Liver (tissue), 9 donors: ENCODE data around the gene LARGE1. TPM values are rescaled to one million over a fixed set of nuclear protein-coding genes. Genes with fewer than 3 reads are reported as not detected.
A peak's percentile ranks its signal among the peaks of the same experiment; 100 is the strongest.

Experiments used
- DNase-seq: peaks from one replicate; pipeline ENCODE4 v3.0.0-alpha.2; 2017; ENCODE audit warnings: low spot score
- H3K27ac ChIP-seq, 2 donors: one replicate each; pipeline ENCODE4 v1.7.0; 2013; ENCODE audit warnings: inconsistent platforms in 2 of 2, low read length in 2 of 2, control low read depth in 1 of 2, low read depth in 1 of 2, mild to moderate bottlenecking in 1 of 2
- H3K27me3 ChIP-seq, 4 donors: one replicate each; pipeline versions ENCODE4 v1.6.1 to v1.7.0; 2013; ENCODE audit warnings: low read length in 3 of 4, inconsistent platforms in 1 of 4, mild to moderate bottlenecking in 1 of 4, moderate library complexity in 1 of 4; ENCODE audit not compliant: control insufficient read depth in 4 of 4, insufficient read depth in 4 of 4
- H3K36me3 ChIP-seq, 4 donors: one replicate each; pipeline versions ENCODE4 v1.6.1 to v1.7.0; 2013; ENCODE audit warnings: low read length in 3 of 4, mild to moderate bottlenecking in 3 of 4, low read depth in 1 of 4, moderate library complexity in 1 of 4; ENCODE audit not compliant: control insufficient read depth in 4 of 4, insufficient read depth in 3 of 4
- H3K4me1 ChIP-seq, 4 donors: one replicate each; pipeline versions ENCODE4 v1.6.1 to v1.7.0; 2013; ENCODE audit warnings: low read length in 3 of 4, mild to moderate bottlenecking in 3 of 4, moderate library complexity in 1 of 4; ENCODE audit not compliant: control insufficient read depth in 4 of 4, insufficient read depth in 4 of 4
- H3K4me3 ChIP-seq, 3 donors: one replicate each; pipeline versions ENCODE4 v1.6.1 to v1.7.0; 2013; ENCODE audit warnings: low read length in 3 of 3, control low read depth in 1 of 3, low read depth in 1 of 3, mild to moderate bottlenecking in 1 of 3
- H3K9ac ChIP-seq, 2 donors: one replicate each; pipeline ENCODE4 v1.7.0; 2013; ENCODE audit warnings: low read length in 2 of 2, mild to moderate bottlenecking in 2 of 2, moderate library complexity in 2 of 2, control low read depth in 1 of 2, low read depth in 1 of 2
- H3K9me3 ChIP-seq, 4 donors: one replicate each; pipeline versions ENCODE4 v1.6.1 to v1.7.0; 2013; ENCODE audit warnings: low read length in 3 of 4; ENCODE audit not compliant: control insufficient read depth in 4 of 4
- EGR1 ChIP-seq, 2 donors: IDR thresholded peaks; 2 replicates each; pipeline ENCODE4 v1.6.1; 2016 to 2018; ENCODE audit warnings: antibody characterized with exemption in 2 of 2, low read depth in 2 of 2
- FOXA1 ChIP-seq: IDR thresholded peaks from 2 replicates; pipeline ENCODE4 v1.6.1; 2016; ENCODE audit warnings: antibody characterized with exemption
- FOXA2 ChIP-seq: IDR thresholded peaks from 2 replicates; pipeline ENCODE4 v1.6.1; 2016; ENCODE audit warnings: antibody characterized with exemption
- GABPA ChIP-seq, 2 donors: IDR thresholded peaks in 1 of 2; conservative IDR thresholded peaks in 1 of 2; 2 replicates each; pipeline ENCODE4 v1.6.1; 2016; ENCODE audit warnings: antibody characterized with exemption in 2 of 2, mild to moderate bottlenecking in 1 of 2, moderate library complexity in 1 of 2
- HNF4A ChIP-seq, 2 donors: conservative IDR thresholded peaks; 2 replicates each; pipeline ENCODE4 v1.6.1; 2016; ENCODE audit warnings: antibody characterized with exemption in 2 of 2, mild to moderate bottlenecking in 2 of 2
- HNF4G ChIP-seq: IDR thresholded peaks from 2 replicates; pipeline ENCODE4 v1.6.1; 2016; ENCODE audit warnings: antibody characterized with exemption
- JUND ChIP-seq, 2 donors: IDR thresholded peaks; 2 replicates each; pipeline ENCODE4 v1.6.1; 2016; ENCODE audit warnings: antibody characterized with exemption in 2 of 2
- NR2F2 ChIP-seq: IDR thresholded peaks from 2 replicates; pipeline ENCODE4 v1.6.1; 2016; ENCODE audit warnings: antibody characterized with exemption
- RAD21 ChIP-seq, 2 donors: IDR thresholded peaks; 2 replicates each; pipeline ENCODE4 v1.6.1; 2016; ENCODE audit warnings: antibody characterized with exemption in 2 of 2, mild to moderate bottlenecking in 2 of 2
- RXRA ChIP-seq, 2 donors: IDR thresholded peaks; 2 replicates each; pipeline ENCODE4 v1.6.1; 2017 to 2018; ENCODE audit warnings: antibody characterized with exemption in 2 of 2, mild to moderate bottlenecking in 1 of 2
- SP1 ChIP-seq: IDR thresholded peaks from 2 replicates; pipeline ENCODE4 v1.6.1; 2018; ENCODE audit warnings: antibody characterized with exemption, mild to moderate bottlenecking
- TAF1 ChIP-seq: conservative IDR thresholded peaks from 2 replicates; pipeline ENCODE4 v1.6.1; 2016; ENCODE audit warnings: antibody characterized with exemption, mild to moderate bottlenecking
- YY1 ChIP-seq: IDR thresholded peaks from 2 replicates; pipeline ENCODE4 v1.6.1; 2016; ENCODE audit warnings: antibody characterized with exemption, mild to moderate bottlenecking
- WGBS: extraction: QIAGEN DNeasy Blood & Tissue Kit; methylation state at CpG from one replicate; pipeline ENCODE4 v1.1.7; 2013; 5-methylcytosine and 5-hydroxymethylcytosine counted together
- polyA plus RNA-seq, 2 donors: library from polyadenylated mRNA; stranded (reverse) in 1 of 2; unstranded in 1 of 2; fragments of 200-250 nt in 1 of 2; fragments of >200 nt in 1 of 2; fragmentation: Nextera tagmentation in 1 of 2; extraction: Ambion mirVana in 1 of 2; gene quantifications; one replicate each; pipeline versions ENCODE4 v1.2.1 to v1.2.3, GENCODE V29; 2013 to 2015
- total RNA-seq, 2 donors: library from RNA; depleted of rRNA; stranded (reverse); fragments of >200 nt; gene quantifications; one replicate each; pipeline ENCODE4 v1.2.3, GENCODE V29; 2014
- TF ChIP-seq, protein P1 (sequence below): fragments of 150-350 bp; IDR thresholded peaks from 2 replicates; pipeline ENCODE4 v1.5.1; 2017; ENCODE audit warnings: improper control_type of control experiment, low read depth, low read length; ENCODE audit not compliant: missing input control
- TF ChIP-seq, protein P2 (sequence below): IDR thresholded peaks from 2 replicates; pipeline ENCODE4 v1.6.1; 2016; ENCODE audit warnings: antibody characterized with exemption
- TF ChIP-seq, protein P3 (sequence below): IDR thresholded peaks from 2 replicates; pipeline ENCODE4 v1.6.1; 2016; ENCODE audit warnings: antibody characterized with exemption
- TF ChIP-seq, protein P4 (sequence below): IDR thresholded peaks from 2 replicates; pipeline ENCODE4 v1.6.1; 2016; ENCODE audit warnings: antibody characterized with exemption
- TF ChIP-seq, protein P5 (sequence below): IDR thresholded peaks from 2 replicates; pipeline ENCODE4 v1.6.1; 2016; ENCODE audit warnings: antibody characterized with exemption, mild to moderate bottlenecking
- donor health status: healthy.
- donor health status: healthy.
- donor health status: healthy.
- donor health status: healthy.
- donor health status: healthy.

Gene LARGE1
- total and polyA plus RNA-seq, 4 donors, result 2.3 to 14.1 (median 5.7) TPM

DNA sequence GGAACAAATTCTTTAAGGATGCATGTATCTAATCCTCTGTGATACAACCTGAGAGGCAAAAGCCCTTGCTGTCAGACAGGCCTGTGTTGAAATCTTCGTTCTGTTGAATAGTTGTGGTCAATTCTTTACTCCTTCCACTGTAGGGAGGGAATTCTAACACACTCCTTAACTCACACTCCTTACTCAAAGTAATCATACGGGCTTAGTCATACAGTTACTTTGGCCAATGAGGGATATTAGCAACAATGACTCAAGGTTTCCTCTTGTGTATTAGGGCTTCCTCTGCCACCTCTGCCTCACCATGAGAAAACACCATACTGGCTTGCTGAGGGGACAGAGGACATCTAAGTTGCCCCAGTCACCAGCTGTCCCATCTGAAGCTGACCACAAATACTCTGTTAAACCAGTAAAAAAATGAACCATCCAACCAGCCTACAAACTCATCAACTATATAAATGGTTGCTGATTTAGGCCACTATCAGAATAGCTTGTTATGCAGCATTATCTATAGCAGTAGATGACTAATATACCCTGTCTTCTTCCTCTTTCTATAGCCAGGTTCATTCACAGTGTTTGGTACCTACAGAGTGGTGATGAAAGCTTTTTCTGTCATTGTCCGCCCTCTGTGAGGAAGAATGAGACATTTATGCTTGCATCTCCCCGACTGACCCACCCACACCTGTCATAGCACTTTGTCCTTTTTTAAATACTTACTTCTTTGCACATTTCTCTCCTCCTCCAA, 539.3 kb downstream of the LARGE1 start:
- H3K27me3 ChIP-seq, result no peaks in the 10 kb centered on the region
- no peak overlapping the region for H3K9ac ChIP-seq
- WGBS, result 81% methylated on average over 4 of the region's 4 CpGs
- H3K4me3 ChIP-seq, result no peak overlapping the region
- H3K27ac ChIP-seq, result no peak overlapping the region
- DNase-seq, result no peak
- TF ChIP-seq, protein P1, sequence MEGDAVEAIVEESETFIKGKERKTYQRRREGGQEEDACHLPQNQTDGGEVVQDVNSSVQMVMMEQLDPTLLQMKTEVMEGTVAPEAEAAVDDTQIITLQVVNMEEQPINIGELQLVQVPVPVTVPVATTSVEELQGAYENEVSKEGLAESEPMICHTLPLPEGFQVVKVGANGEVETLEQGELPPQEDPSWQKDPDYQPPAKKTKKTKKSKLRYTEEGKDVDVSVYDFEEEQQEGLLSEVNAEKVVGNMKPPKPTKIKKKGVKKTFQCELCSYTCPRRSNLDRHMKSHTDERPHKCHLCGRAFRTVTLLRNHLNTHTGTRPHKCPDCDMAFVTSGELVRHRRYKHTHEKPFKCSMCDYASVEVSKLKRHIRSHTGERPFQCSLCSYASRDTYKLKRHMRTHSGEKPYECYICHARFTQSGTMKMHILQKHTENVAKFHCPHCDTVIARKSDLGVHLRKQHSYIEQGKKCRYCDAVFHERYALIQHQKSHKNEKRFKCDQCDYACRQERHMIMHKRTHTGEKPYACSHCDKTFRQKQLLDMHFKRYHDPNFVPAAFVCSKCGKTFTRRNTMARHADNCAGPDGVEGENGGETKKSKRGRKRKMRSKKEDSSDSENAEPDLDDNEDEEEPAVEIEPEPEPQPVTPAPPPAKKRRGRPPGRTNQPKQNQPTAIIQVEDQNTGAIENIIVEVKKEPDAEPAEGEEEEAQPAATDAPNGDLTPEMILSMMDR, result no peak
- TF ChIP-seq GABPA (IDR thresholded peaks at IDR 0.05 in 1 of 2, conservative IDR thresholded peaks at IDR 0.05 in 1 of 2) (no peak), JUND (IDR thresholded peaks at IDR 0.05) (no peak), EGR1 (IDR thresholded peaks at IDR 0.05; ENCODE audit: low read depth in 2 of 2) (no peak), HNF4G (no peak)
- TF ChIP-seq, protein P2, sequence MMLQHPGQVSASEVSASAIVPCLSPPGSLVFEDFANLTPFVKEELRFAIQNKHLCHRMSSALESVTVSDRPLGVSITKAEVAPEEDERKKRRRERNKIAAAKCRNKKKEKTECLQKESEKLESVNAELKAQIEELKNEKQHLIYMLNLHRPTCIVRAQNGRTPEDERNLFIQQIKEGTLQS, result no peak
- H3K36me3 ChIP-seq, result no peaks in the 10 kb centered on the region
- H3K4me1 ChIP-seq, result peaks cover 1 to 28% (median 19%) of the 10 kb centered on the region in 4 donors
- no peaks in the 10 kb centered on the region for H3K9me3 ChIP-seq

DNA sequence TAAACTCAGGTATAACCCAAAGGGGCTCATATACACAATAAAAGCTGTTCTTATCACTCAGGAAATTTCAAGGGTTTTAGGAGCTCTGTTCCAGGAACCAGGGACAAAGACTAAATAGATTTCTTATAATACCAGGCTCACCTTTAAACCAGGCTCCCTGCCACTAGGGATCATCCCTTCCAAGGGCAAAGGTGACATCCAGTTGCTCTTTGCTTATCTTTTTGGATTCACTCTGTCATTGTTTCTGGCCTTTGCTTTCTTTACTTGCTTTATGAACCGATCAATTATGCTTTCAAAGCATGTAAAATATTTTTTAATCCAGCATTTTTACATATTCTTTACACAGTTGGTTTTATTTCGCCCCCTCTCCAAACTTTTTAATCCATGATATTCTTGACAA, 540.4 kb downstream of the LARGE1 start:
- Histone ChIP-seq H3K27me3 (no peaks in the 10 kb centered on the region), H3K9me3 (no peaks in the 10 kb centered on the region), H3K4me1 (peaks cover 1 to 28% (median 19%) of the 10 kb centered on the region in 4 donors), H3K4me3 (no peak overlapping the region), H3K9ac (no peak overlapping the region), H3K36me3 (no peaks in the 10 kb centered on the region), H3K27ac (no peak overlapping the region)
- TF ChIP-seq GABPA (IDR thresholded peaks at IDR 0.05 in 1 of 2, conservative IDR thresholded peaks at IDR 0.05 in 1 of 2), result peak in 1 of 2 donors; percentile 25
- TF ChIP-seq HNF4G, result peak; percentile 40
- TF ChIP-seq EGR1 (IDR thresholded peaks at IDR 0.05; ENCODE audit: low read depth in 2 of 2), result no peak
- TF ChIP-seq FOXA2, result no peak
- no peak for TF ChIP-seq FOXA1
- peak; percentile 70 for TF ChIP-seq NR2F2
- TF ChIP-seq SP1, result peak; percentile 60
- peak; percentile 49 to 52 for TF ChIP-seq RAD21 (IDR thresholded peaks at IDR 0.05)
- TF ChIP-seq, protein P1, result no peak
- TF ChIP-seq, protein P2, result no peak
- TF ChIP-seq, protein P3, sequence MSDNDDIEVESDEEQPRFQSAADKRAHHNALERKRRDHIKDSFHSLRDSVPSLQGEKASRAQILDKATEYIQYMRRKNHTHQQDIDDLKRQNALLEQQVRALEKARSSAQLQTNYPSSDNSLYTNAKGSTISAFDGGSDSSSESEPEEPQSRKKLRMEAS, result peak; percentile 27
- TF ChIP-seq RXRA (IDR thresholded peaks at IDR 0.05), result peak; percentile 64 to 80
- TF ChIP-seq, protein P4, sequence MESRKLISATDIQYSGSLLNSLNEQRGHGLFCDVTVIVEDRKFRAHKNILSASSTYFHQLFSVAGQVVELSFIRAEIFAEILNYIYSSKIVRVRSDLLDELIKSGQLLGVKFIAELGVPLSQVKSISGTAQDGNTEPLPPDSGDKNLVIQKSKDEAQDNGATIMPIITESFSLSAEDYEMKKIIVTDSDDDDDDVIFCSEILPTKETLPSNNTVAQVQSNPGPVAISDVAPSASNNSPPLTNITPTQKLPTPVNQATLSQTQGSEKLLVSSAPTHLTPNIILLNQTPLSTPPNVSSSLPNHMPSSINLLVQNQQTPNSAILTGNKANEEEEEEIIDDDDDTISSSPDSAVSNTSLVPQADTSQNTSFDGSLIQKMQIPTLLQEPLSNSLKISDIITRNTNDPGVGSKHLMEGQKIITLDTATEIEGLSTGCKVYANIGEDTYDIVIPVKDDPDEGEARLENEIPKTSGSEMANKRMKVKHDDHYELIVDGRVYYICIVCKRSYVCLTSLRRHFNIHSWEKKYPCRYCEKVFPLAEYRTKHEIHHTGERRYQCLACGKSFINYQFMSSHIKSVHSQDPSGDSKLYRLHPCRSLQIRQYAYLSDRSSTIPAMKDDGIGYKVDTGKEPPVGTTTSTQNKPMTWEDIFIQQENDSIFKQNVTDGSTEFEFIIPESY, result no peak
- TF ChIP-seq JUND (IDR thresholded peaks at IDR 0.05), result peak in 1 of 2 donors; percentile 74
- TF ChIP-seq, protein P5, sequence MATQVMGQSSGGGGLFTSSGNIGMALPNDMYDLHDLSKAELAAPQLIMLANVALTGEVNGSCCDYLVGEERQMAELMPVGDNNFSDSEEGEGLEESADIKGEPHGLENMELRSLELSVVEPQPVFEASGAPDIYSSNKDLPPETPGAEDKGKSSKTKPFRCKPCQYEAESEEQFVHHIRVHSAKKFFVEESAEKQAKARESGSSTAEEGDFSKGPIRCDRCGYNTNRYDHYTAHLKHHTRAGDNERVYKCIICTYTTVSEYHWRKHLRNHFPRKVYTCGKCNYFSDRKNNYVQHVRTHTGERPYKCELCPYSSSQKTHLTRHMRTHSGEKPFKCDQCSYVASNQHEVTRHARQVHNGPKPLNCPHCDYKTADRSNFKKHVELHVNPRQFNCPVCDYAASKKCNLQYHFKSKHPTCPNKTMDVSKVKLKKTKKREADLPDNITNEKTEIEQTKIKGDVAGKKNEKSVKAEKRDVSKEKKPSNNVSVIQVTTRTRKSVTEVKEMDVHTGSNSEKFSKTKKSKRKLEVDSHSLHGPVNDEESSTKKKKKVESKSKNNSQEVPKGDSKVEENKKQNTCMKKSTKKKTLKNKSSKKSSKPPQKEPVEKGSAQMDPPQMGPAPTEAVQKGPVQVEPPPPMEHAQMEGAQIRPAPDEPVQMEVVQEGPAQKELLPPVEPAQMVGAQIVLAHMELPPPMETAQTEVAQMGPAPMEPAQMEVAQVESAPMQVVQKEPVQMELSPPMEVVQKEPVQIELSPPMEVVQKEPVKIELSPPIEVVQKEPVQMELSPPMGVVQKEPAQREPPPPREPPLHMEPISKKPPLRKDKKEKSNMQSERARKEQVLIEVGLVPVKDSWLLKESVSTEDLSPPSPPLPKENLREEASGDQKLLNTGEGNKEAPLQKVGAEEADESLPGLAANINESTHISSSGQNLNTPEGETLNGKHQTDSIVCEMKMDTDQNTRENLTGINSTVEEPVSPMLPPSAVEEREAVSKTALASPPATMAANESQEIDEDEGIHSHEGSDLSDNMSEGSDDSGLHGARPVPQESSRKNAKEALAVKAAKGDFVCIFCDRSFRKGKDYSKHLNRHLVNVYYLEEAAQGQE, result no peak
- peak; percentile 53 for TF ChIP-seq YY1
- TF ChIP-seq TAF1, result no peak
- peak; percentile 76 to 90 for TF ChIP-seq HNF4A (conservative IDR thresholded peaks at IDR 0.05)
- no peak for DNase-seq
- 42% methylated on average over 2 of the region's 2 CpGs for WGBS
